ENCODE data around the gene PTGES2. TPM values are rescaled to one million over a fixed set of nuclear protein-coding genes. Genes with fewer than 3 reads are reported as not detected.

PTGES2 gene
- total RNA-seq, 2 donors from 2014 or later, result 23.5 to 27.5 TPM

DNA sequence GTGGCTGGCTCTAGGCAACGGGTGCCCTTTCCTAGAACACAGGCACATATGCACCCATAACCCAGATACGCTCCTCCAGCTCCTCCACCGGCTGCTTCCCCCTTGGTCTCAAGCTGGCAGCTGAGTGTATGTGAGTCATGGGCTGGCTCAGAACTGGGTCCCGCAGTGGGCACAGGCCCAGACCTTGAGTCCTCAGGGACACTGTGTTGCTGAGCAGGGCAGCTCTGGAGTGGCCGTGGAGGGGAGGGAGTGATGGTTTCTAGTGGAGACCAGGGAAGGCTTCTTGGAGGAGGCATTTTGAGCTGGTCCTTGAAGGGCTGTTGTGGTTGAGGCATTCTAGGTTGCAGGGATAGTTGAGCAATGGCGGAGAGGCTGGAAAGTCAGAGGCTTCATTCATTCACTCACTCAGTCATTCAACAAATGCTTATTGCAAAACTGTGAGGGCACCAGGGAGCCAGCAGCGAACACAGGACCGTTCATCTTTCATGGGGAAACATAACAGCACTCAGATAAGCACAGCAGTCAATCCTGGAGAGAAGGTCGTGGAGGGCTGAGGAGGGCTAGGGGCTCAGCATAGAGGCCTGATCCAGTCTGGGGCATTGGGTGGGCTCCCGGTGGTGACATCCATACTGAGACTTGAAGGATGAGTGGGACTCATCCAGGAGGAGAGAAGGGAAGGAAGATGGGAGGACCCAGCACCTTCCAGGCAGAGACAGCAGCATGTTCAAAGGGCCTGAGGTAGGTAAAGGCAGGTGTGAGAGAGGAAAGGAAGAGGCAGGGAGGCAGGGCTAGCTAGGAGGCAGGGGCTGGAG lies 34.9 kb upstream of the PTGES2 start:
- ATAC-seq (replicated peaks in 1 of 2) (no peak), DNase-seq (no peak)
- Mint-ChIP-seq H3K9me3 (no peaks in the 10 kb centered on the region), H3K27me3 (ENCODE audit: low read depth) (no peaks in the 10 kb centered on the region), H3K4me1 (ENCODE audit: low read depth) (peaks cover 20% of the 10 kb centered on the region), H3K36me3 (ENCODE audit: insufficient read depth in 2 of 2) (peaks cover 0 to 2% of the 10 kb centered on the region in 2 donors), H3K27ac (no peak overlapping the region), H3K4me3 (peak overlapping the region in 1 of 2 donors; percentile 3)

DNA sequence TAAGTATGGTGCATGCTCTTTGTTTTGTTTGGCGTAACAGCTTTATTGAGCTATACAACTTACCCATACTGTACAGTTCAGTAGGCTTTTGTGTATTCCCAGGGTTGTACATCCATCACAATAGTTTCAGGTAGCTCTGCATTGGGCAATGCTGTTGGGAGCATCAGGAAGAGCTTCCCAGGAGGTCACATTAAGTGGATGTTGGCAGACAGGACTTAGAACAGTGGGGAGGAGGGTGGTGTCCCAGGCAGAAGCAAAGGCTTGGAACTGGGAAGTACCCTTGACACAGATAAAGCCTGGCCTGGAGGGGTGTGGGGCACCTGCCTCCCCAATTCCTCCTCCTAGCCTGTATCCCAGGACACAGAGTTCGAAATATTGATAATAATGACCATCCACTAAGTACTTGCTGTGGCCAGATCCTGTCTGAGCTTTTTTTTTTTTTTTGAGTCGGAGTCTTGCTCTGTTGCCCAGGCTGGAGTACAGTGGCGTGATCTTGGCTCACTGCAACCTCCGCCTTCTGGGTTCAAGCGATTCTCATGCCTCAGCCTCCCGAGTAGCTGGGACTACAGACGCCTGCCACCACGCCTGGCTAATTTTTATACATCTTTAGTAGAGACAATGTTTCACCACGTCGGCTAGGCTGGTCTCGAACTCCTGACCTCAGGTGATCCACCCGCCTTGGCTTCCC lies 33.8 kb upstream of the PTGES2 start:
- DNase-seq (no peak), ATAC-seq (replicated peaks in 1 of 2) (no peak)
- peaks cover 20% of the 10 kb centered on the region for H3K4me1 Mint-ChIP-seq (ENCODE audit: low read depth)
- peak overlapping the region; percentile 24 for H3K27ac Mint-ChIP-seq
- H3K36me3 Mint-ChIP-seq (ENCODE audit: insufficient read depth in 2 of 2), result no peaks in the 10 kb centered on the region
- H3K27me3 Mint-ChIP-seq (ENCODE audit: low read depth), result no peaks in the 10 kb centered on the region
- H3K9me3 Mint-ChIP-seq, result no peaks in the 10 kb centered on the region
- peak overlapping the region; percentile 86 to 90 for H3K4me3 Mint-ChIP-seq

DNA sequence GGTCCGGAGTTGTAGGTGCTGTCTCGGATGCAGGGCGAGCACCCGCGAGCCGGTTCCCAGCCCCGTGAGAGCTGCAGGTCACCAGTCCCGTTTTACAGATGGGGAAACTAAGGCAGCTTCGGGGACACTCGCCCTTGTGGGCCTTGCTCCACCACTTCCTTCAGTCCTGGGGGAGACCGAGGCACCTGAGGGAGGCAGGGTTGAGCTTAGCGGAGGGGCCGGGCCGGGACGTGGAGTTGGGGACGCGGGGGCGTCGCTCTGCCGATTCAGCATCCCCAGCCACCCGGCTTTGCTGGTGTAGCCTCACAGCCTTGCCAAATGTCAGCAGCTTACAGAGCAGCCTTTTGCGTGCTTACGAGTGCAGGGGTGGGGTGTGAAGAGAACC lies 33.1 kb upstream of the PTGES2 start:
- no peaks in the 10 kb centered on the region for H3K9me3 Mint-ChIP-seq
- peak; percentile 42 to 47 for ATAC-seq (replicated peaks in 1 of 2)

DNA sequence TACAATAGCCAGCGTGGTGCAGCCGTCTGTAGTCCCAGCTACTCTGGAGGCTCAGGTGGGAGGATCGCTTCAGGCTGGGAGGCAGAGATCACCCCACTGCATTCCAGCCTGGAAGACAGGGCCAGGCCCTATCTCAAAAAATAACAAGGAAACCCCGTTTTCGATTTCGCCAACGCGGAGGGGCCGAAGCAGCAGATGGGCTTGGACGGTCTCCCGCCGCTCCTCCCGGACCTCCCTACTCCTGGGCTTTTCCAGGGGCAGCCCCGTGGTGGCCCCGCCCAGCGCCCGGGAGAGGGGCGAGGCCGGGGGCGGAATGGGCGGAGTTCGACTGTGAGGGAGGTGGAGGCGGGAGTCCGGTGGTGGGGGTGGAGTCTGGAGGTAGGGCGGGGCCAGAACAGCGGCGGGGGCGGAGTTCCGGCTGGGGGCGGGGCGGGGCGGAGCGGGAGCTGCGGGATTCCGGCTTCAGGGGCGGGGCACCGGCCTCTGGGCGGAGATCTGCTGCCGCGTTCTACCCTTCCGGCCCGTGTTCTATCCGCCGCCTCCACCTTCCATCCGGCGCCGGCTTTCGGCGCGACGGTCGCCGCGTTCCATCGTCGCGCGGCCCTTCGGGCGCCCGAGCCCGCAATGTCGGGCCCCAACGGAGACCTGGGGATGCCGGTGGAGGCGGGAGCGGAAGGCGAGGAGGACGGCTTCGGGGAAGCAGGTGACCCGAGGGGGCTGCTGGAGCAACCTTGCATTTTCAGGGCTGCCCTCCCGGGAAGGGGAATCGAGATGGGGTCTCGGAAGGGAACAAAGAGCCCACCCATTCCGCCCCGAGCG lies 32.5 kb upstream of the PTGES2 start, which contains the start of gene BBLN:
Gene BBLN (plus strand): TSS at position 482 of the 819 bp plus-strand sequence. CDS start 143 bp downstream, at position 625.
- ATAC-seq (replicated peaks in 1 of 2), result peak; percentile 93
- peak within 1 kb of the TSS; percentile 86 to 90 for H3K4me3 Mint-ChIP-seq
- no peaks in the 10 kb centered on the region for H3K36me3 Mint-ChIP-seq (ENCODE audit: insufficient read depth in 2 of 2)
- peak; percentile 96 to 97 for DNase-seq
- H3K27ac Mint-ChIP-seq, result peak within 1 kb of the TSS; percentile 82
- H3K4me1 Mint-ChIP-seq (ENCODE audit: low read depth), result peaks cover 20% of the 10 kb centered on the region
- H3K9me3 Mint-ChIP-seq, result no peaks in the 10 kb centered on the region
- H3K27me3 Mint-ChIP-seq (ENCODE audit: low read depth), result no peaks in the 10 kb centered on the region

More for the DNA sequence above, 33.1 kb upstream of the PTGES2 start:
- Mint-ChIP-seq H3K27me3 (ENCODE audit: low read depth) (no peaks in the 10 kb centered on the region), H3K4me1 (ENCODE audit: low read depth) (peaks cover 20% of the 10 kb centered on the region), H3K4me3 (peak overlapping the region; percentile 86 to 90), H3K36me3 (ENCODE audit: insufficient read depth in 2 of 2) (no peaks in the 10 kb centered on the region), H3K27ac (no peak overlapping the region)
- DNase-seq, result peak; percentile 54 to 64

DNA sequence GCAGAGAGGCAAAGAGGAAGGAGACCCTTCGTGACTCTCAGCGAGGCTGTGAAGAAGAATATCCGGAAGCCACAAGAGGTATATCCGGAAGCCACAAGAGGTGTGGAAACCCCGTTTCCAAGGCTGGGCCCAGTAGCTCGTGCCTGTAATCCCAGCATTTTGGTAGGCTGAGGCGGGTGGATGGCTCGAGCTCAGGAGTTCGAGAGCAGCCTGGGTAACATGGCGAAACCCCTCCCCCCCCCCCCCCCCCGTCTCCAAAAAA lies 31.9 kb upstream of the PTGES2 start:
- no peaks in the 10 kb centered on the region for H3K9me3 Mint-ChIP-seq
- peaks cover 20% of the 10 kb centered on the region for H3K4me1 Mint-ChIP-seq (ENCODE audit: low read depth)
- DNase-seq, result peak; percentile 44 to 50
- H3K4me3 Mint-ChIP-seq, result peak overlapping the region; percentile 86 to 90
- no peaks in the 10 kb centered on the region for H3K27me3 Mint-ChIP-seq (ENCODE audit: low read depth)
- peak; percentile 27 for ATAC-seq (replicated peaks in 1 of 2)
- no peaks in the 10 kb centered on the region for H3K36me3 Mint-ChIP-seq (ENCODE audit: insufficient read depth in 2 of 2)
- H3K27ac Mint-ChIP-seq, result peak overlapping the region; percentile 82

DNA sequence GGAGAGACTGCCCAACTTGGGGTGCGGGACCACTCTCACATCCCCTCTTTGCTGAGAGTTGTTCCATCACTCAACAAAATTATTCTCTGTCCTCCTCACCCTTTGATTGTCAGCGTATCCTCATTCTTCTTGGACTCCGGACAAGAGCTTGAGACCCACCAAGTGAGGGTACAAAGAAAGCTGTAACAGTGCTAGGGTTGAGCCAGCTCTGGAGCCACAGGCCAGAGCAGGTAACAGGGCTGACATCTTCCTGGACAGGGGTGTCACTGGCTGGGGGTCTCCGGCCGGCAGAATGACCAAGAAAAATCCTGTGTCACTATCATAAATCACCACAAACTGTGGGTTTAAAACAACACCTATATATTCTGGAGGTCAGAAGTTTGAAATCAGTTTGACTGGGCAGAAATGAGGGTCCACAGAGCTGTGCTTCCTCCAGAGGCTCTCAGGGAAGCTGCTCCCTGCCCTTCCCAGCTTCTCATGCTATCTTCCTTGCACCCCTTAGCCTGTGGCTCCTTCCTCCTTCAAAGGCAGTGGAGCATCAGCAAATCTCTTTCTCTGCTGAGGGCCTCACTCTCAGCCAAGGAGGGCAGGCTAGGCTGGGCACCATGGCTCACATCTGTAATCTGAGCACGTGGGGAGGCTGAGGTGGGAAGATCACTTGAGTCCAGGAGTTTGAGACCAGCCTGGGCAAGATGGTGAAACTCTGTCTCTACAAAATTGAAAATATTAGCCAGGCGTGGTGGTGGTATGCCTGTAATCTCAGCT lies 28.4 kb upstream of the PTGES2 start:
- no peaks in the 10 kb centered on the region for H3K36me3 Mint-ChIP-seq (ENCODE audit: insufficient read depth in 2 of 2)
- H3K27me3 Mint-ChIP-seq (ENCODE audit: low read depth), result no peaks in the 10 kb centered on the region
- H3K27ac Mint-ChIP-seq, result no peak overlapping the region

DNA sequence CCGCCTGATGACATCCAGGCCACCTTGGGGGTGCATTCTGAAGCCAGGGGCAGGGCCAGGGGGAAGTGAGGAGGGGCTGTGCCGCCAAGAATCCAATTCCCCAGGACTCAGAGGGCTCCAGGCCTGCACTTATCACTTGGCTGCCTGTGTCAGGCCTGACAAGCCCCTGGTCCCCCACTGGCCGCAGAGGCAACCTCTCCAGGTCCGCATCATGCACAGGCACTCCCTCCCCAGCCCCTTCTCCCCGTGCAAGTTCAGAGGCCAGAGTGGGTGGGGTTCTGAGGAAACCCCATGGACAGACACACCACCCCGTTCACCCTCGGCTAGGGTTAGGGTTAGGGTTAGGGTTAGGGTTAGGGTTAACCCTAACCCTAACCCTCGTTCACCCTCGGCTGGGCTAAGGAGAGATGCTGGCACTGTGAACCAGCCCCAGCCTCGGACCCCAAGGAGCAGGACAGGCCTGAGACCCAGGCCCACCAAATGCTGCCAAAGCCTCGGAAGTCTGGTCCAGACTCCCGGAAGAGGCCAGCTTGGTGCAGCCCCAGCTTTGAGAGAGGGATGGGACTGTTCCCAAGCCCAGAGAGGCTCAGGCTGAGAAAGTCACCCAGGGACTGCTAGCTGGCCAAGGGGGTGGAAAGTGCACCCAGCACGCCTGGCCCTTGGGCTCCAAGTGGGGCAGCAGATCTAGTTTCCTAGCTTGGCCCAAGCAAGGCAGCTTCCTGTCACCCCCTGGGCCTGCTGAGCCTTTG lies 26.6 kb upstream of the PTGES2 start:
- Mint-ChIP-seq H3K27me3 (ENCODE audit: low read depth) (no peaks in the 10 kb centered on the region), H3K27ac (no peak overlapping the region), H3K9me3 (no peaks in the 10 kb centered on the region), H3K4me3 (no peak overlapping the region), H3K36me3 (ENCODE audit: insufficient read depth in 2 of 2) (no peaks in the 10 kb centered on the region), H3K4me1 (ENCODE audit: low read depth) (peaks cover 6% of the 10 kb centered on the region)
- ATAC-seq (replicated peaks in 1 of 2), result no peak
- DNase-seq, result no peak

More for the DNA sequence above, 28.4 kb upstream of the PTGES2 start:
- DNase-seq, result no peak
- H3K4me1 Mint-ChIP-seq (ENCODE audit: low read depth), result peaks cover 4% of the 10 kb centered on the region
- ATAC-seq (replicated peaks in 1 of 2), result no peak
- H3K9me3 Mint-ChIP-seq, result no peaks in the 10 kb centered on the region
- no peak overlapping the region for H3K4me3 Mint-ChIP-seq

DNA sequence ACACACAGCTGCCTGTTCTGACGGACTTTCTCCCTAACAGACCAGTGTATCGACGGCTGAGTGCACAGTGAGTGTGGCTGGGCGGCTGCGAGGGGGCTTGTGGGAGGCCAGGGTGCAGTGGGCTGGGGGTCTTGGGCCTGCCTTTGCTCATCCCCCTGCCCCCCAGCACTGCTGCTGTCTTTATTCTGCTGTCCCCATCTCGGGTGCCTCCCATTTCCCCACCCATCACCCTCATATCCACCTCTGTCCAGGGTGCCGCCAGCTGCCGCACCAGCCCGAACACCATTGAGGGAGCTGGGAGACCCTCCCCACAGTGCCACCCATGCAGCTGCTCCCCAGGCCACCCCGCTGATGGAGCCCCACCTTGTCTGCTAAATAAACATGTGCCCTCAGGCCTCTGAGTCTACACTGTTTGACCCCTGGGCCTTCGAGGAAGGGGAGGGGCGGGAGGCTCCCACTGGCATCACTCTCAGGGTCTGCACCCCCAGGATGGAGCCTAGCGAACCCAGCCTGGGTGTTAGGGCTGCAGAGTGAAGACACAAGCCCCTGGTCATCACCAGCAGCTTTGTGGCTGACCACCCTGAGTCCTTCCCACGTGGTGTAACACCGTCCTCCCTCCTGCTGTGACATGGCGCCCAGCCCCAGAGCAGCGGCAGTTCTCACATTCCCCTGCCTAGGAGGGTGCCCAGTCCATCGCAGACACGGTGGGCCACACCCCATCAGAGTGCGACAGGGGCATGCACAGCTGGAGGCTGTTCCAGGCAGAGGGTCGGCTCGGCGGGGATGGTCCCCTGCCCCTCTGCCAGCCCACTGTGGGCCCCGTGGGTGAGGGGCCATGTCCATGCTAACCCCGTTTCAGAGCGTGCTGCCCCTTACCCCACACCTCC lies 25.8 kb upstream of the PTGES2 start:
- H3K4me3 Mint-ChIP-seq, result no peak overlapping the region
- DNase-seq, result no peak
- no peaks in the 10 kb centered on the region for H3K36me3 Mint-ChIP-seq (ENCODE audit: insufficient read depth in 2 of 2)
- no peak for ATAC-seq (replicated peaks in 1 of 2)
- no peaks in the 10 kb centered on the region for H3K9me3 Mint-ChIP-seq
- peaks cover 6% of the 10 kb centered on the region for H3K4me1 Mint-ChIP-seq (ENCODE audit: low read depth)
- H3K27ac Mint-ChIP-seq, result no peak overlapping the region
- no peaks in the 10 kb centered on the region for H3K27me3 Mint-ChIP-seq (ENCODE audit: low read depth)

DNA sequence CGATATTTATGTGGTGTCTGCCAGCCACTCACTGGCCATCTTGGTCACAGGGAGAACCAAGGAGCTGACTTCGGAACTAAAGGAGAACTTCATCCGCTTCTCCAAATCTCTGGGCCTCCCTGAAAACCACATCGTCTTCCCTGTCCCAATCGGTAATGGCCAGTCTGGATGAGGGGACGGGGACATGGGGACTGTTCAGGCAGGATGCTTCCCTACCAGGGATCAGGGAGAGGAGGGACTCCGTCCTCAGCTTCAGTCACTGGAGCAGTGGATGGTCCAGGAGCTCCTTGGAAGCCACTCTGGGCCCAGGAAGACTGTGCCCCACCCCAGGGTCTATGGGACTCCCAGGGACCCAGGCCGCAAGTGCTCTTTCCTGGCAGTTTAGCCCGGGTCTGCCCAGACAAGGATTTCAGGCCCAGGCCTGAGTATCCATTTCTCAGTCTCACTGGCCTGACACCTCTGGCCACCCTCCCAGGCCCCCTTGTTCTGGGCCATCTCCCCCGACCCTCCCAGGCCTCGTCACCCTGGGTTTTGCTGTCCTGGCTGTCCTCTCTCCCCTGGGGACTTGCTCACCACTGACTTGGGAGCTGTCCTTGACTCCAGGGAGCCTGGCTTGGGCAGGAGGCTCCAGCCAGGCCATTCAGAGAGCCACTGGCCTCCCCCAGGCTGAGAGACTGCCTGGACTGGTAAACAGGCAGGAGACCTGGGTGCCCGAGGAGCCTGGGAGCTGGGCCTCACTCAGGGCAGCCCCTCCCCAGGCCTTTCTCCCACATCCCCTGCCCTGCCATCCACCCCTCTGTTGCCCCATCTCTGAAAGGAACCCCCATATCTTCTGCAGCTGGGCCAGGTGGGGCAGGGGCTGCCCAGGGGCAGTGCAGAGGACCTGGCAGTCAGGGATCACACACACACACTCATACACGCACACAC lies 24.9 kb upstream of the PTGES2 start:
- peaks cover 6% of the 10 kb centered on the region for H3K4me1 Mint-ChIP-seq (ENCODE audit: low read depth)
- DNase-seq (no peak), ATAC-seq (replicated peaks in 1 of 2) (no peak)

DNA sequence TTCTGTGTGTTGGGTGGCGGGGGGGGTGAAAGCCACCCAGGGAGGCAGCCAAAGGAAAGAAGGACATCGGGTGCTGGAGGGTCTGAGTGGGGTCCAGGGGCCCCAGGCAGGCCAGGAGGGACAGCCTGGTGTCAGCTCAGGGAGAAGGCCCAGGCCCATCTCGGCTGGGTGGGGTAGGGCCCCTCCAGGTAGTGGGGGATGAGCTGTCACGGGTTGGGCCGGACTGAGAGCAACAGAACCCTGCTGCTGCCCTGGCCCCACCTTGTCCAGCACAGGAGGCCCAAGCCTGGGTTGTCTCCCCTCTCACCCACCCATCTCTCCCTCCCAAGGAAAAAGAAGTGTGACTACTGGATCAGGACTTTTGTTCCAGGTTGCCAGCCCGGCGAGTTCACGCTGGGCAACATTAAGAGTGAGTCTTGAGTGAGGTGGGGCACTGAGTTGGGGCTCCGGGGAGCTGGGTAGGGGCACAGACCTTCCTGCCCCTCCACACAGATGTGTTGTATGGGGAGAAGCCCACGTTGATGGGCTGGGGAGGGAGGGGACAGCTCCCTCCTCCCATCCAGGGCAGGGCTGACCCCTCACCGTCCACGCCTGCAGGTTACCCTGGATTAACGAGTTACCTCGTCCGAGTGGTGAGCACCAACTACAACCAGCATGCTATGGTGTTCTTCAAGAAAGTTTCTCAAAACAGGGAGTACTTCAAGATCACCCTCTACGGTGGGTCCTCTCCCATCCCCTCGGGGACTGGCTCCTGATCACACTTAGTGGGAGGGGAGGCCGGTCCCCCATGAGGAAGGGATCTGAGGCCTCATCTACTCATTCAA lies 24.0 kb upstream of the PTGES2 start:
- Mint-ChIP-seq H3K9me3 (no peaks in the 10 kb centered on the region), H3K4me3 (no peak overlapping the region), H3K27ac (no peak overlapping the region), H3K27me3 (ENCODE audit: low read depth) (no peaks in the 10 kb centered on the region), H3K36me3 (ENCODE audit: insufficient read depth in 2 of 2) (no peaks in the 10 kb centered on the region), H3K4me1 (ENCODE audit: low read depth) (peaks cover 6% of the 10 kb centered on the region)
- ATAC-seq (replicated peaks in 1 of 2), result no peak
- no peak for DNase-seq

More for the DNA sequence above, 24.9 kb upstream of the PTGES2 start:
- no peaks in the 10 kb centered on the region for H3K36me3 Mint-ChIP-seq (ENCODE audit: insufficient read depth in 2 of 2)
- H3K27me3 Mint-ChIP-seq (ENCODE audit: low read depth), result no peaks in the 10 kb centered on the region
- H3K27ac Mint-ChIP-seq, result no peak overlapping the region
- no peak overlapping the region for H3K4me3 Mint-ChIP-seq
- no peaks in the 10 kb centered on the region for H3K9me3 Mint-ChIP-seq
